Muscle layer of duodenum (tissue), 2 donors: ENCODE results near the gene FAM83F.

Experiments
- H3K27ac ChIP-seq: one replicate; pipeline ENCODE4 v1.7.0; 2013; ENCODE audit warnings: mild to moderate bottlenecking, low read length
- H3K27me3 ChIP-seq: one replicate; pipeline ENCODE4 v1.7.0; 2013; ENCODE audit warnings: low read depth, mild to moderate bottlenecking, control low read depth, low read length
- H3K36me3 ChIP-seq, 2 donors: one replicate each; pipeline ENCODE4 v1.7.0; 2013; ENCODE audit warnings: low read length in 2 of 2, control low read depth in 1 of 2, mild to moderate bottlenecking in 1 of 2; ENCODE audit not compliant: insufficient read depth in 2 of 2, control insufficient read depth in 1 of 2
- H3K4me1 ChIP-seq, 2 donors: one replicate each; pipeline ENCODE4 v1.7.0; 2013; ENCODE audit warnings: low read length in 2 of 2, mild to moderate bottlenecking in 2 of 2, control low read depth in 1 of 2, moderate library complexity in 1 of 2; ENCODE audit not compliant: insufficient read depth in 2 of 2, control insufficient read depth in 1 of 2
- H3K4me3 ChIP-seq, 2 donors: one replicate each; pipeline ENCODE4 v1.7.0; 2013; ENCODE audit warnings: low read length in 2 of 2, low read depth in 1 of 2, mild to moderate bottlenecking in 1 of 2
- H3K9me3 ChIP-seq, 2 donors: one replicate each; pipeline ENCODE4 v1.7.0; 2013; ENCODE audit warnings: low read length in 2 of 2, control low read depth in 1 of 2, mild to moderate bottlenecking in 1 of 2; ENCODE audit not compliant: control insufficient read depth in 1 of 2
- donor health status: healthy.

FAM83F gene

DNA sequence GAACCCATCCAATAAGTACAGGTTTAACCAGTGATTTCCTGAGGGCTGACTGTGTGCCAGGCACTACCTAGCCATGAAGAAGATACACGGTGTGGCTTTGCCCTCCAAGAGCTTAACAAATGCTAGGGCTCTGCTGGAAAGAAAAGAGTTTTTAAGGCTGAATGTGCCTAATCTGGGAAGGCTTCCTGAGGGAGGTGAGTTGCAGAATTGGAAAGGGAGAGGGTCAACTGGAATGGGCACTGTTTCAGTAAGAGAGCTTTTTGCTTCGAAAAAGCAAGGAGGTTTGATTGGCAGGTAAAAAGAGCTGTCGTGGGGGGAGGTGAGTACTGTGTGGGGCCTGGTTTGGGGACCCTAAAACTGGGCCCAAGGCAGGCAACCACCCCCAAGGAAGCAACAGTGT, 2.7 kb downstream of the FAM83F start:
- H3K27me3 ChIP-seq, result peaks cover 22% of the 10 kb centered on the region
- H3K4me1 ChIP-seq, result peaks cover 9 to 12% of the 10 kb centered on the region in 2 donors
- no peak overlapping the region for H3K27ac ChIP-seq
- H3K4me3 ChIP-seq, result no peak overlapping the region
- no peaks in the 10 kb centered on the region for H3K9me3 ChIP-seq
- H3K36me3 ChIP-seq, result no peaks in the 10 kb centered on the region

DNA sequence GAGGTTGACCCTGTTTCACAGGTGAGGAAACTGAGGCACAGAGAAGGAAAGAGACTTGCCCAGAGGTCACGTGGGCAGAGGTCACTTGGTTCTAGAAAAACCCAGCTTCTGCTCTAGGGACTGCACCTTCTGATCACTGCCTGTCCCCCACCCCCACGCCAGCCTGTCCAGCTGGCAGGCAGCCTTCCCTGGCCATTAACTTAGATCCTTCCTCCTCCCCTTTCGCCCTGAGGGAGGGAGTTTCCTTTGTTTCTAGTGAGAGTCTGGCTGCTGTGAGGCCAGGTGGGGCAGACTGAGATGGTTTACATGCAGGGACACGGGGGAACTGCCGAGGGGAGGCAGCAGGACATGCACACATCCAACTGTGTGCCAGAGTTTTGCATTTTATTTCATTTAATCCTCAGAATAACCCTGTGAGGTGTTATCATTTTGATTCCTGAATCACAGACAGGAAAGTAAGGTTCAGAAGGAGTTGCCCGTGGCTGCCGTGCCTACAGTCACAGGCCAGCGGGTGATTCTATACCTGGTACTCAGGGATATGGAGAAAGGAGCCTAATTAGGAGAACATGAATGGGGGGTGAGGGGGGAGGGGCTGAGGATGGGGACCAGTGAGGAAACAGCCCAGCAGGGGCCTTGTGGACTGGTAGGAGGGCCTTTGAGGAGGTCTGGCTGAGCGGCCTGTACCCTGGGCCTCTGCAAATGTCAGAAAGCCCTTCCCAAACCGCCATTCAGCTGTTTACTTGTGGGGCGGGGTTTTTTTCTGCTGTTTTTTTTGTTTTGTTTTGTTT, 3.4 kb downstream of the FAM83F start:
- Histone ChIP-seq H3K27ac (no peak overlapping the region), H3K4me1 (peaks cover 9 to 12% of the 10 kb centered on the region in 2 donors), H3K36me3 (no peaks in the 10 kb centered on the region), H3K9me3 (no peaks in the 10 kb centered on the region), H3K4me3 (no peak overlapping the region), H3K27me3 (peaks cover 22% of the 10 kb centered on the region)

DNA sequence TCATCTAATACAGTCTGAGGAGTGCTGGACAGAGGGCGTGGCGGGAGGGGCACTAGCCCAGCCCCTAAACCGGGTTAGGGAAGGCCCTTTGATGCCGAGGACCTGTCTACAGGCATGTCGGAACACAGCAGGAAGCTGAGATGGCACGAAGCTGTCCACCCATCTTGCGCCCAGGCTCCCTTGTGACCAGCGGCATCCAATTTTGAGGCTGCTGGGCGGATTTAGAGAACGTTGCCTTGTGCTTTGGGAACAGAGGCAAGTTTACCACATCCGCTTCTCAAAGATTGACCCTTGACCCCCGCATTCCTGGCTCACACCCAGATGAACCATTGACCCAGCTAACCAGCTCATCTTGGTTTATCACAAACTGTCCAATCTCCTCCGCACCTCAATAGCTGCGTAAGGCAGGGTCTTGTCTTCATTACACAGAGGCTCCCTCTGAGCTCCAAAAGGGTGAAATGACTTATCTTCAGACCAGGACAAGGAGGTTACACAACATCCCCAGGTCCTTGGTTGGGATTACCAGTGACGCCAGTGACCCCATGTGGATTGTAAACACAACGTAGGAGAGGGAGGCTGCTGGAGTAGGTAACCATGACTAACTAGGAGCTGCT, 4.5 kb downstream of the FAM83F start:
- H3K4me1 ChIP-seq, result peaks cover 9 to 12% of the 10 kb centered on the region in 2 donors
- H3K9me3 ChIP-seq, result no peaks in the 10 kb centered on the region
- H3K4me3 ChIP-seq, result no peak overlapping the region
- no peaks in the 10 kb centered on the region for H3K36me3 ChIP-seq
- no peak overlapping the region for H3K27ac ChIP-seq
- peaks cover 15% of the 10 kb centered on the region for H3K27me3 ChIP-seq

DNA sequence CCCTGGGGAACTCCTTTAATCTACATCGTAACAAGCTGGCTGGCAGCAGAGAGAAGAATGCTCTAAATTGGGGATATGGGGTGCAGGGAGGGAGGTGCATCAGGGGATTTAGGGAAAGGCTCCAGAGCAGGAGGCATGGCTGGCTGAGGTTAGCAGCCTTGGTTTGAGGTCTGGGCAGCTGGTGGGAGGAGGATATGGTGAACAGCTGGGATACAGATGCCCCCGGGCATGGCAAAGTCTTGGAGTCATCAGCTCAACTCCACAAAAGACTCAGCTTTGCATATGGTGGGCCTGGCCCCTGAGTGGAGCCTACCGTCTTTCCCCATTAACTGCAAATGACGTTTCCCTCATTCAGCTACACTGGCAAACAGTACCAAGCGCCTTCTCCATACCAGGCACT, 5.4 kb downstream of the FAM83F start:
- H3K36me3 ChIP-seq, result no peaks in the 10 kb centered on the region
- no peak overlapping the region for H3K27ac ChIP-seq
- no peak overlapping the region for H3K4me3 ChIP-seq
- H3K4me1 ChIP-seq, result peaks cover 9% of the 10 kb centered on the region in 2 donors
- H3K9me3 ChIP-seq, result no peaks in the 10 kb centered on the region
- H3K27me3 ChIP-seq, result peaks cover 14% of the 10 kb centered on the region

DNA sequence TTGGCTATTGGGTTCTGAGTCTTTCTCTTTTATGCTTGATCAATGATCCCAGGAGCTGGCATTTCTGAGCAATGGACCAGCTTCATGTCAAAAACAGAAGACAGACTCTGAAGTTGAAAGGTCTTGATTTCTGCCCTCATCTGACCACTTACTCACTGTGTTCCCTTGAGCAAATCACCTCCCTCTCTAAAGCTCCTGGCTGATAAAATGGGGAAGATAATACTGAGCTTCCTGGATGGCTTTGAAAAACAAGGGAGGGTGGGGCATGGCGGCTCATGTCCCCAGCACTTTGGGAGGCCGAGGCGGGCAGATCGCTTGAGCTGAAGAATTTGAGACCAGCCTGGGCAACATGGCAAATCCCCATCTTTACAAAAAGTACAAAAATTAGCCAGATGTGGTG, 6.4 kb downstream of the FAM83F start:
- Histone ChIP-seq H3K27me3 (peaks cover 5% of the 10 kb centered on the region), H3K27ac (no peak overlapping the region), H3K9me3 (no peaks in the 10 kb centered on the region), H3K4me1 (peaks cover 9% of the 10 kb centered on the region in 2 donors), H3K4me3 (no peak overlapping the region), H3K36me3 (no peaks in the 10 kb centered on the region)

DNA sequence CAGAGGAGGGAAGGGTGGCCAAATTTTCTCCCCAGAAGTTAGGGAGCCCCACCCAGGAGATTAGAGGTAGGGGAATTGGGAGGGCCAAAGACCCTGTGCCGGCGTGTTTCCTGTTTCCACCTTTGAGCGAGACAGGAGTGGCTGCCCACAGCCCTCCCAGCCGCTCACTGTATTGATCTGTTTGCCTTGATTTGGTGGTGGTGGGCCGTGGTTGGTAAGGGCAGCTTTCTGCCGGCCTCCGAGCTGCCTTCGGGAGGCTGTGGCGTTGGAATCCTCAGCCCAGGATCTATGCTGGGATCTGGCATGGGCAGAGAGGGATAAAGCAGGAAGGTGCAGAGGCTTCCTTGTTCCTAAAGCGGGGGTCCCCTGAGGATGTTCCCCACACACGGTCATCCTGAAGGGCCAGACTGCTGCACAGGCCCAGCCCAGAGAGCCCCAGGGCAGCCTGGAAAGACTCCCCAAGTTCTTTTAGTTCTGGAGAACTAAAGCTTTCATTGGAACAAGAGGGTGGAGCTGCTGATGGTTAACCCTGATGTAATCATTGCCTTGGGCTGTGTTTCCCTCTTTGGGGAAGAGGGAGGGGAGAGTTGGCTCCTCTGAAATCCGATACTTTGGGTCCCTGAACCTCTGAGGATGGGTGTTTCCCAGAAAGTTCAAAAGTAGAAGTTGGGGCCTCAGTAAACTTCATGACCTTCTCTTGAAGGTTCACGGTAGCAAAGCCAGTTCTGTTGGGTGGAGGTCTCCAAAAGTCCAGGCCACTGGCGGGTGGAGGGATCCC, 7.2 kb downstream of the FAM83F start:
- H3K4me3 ChIP-seq, result no peak overlapping the region
- H3K27ac ChIP-seq, result no peak overlapping the region
- no peaks in the 10 kb centered on the region for H3K36me3 ChIP-seq
- H3K4me1 ChIP-seq, result peaks cover 4 to 9% of the 10 kb centered on the region in 2 donors
- peaks cover 4% of the 10 kb centered on the region for H3K27me3 ChIP-seq
- H3K9me3 ChIP-seq, result no peaks in the 10 kb centered on the region

DNA sequence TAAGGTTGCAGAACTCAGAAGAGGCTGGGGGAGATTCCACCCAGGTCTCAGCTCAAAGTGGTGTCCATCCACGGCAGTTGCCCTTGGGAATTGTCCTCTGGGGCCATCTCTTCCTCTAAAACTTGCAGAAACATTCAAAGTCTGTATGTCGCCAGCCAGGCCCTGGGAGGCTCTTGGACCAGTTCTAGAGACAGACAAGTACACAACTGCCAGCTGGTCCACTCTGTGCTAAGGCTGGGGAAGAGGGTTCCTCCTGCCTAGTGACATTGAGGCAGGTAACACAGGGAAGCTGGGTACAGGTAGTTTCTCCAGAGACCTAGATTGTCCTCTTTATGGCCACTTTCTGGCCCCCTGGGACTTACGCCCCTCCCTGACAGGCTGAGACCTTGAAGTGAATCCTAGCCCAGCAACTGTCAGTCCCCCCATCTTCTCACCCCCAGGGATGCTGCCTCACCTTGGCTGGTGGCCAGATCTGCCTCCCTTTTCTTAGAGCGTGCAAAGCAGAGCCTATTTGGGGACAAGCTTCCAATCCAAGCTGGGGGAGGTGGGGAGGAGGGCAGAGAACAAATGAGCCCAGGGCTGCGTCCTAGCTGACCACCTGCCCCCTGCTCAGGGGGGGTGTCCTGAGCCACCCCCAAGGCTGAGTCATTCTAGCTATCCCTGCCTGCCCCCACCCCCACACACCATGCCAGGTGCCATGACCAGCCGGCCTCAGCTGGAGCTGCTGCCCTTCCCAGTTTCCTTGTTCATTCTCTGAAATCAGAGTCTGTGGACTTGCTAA, 8.4 kb downstream of the FAM83F start:
- Histone ChIP-seq H3K9me3 (no peaks in the 10 kb centered on the region), H3K4me1 (peaks cover 0 to 2% of the 10 kb centered on the region in 2 donors), H3K27ac (no peak overlapping the region), H3K27me3 (no peaks in the 10 kb centered on the region), H3K4me3 (no peak overlapping the region), H3K36me3 (no peaks in the 10 kb centered on the region)

DNA sequence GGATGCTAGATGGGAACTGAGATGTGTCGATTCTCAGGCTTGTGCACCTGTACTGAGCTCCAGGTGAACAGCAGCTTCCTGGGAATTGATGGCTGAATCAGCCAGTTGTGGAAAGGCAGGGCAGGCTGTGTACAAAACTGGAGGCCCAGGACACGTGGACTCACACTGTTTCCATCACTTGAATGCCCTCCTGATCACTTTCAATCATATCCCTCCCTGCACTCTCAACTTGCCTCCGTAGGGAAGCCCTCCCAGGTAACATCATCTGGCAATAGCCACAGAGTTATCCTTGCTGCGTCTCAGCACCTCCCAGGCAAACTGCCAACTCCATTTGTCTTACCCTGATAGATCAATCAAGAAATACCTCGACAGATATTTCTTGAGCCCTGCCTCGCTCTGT, 10.1 kb downstream of the FAM83F start:
- Histone ChIP-seq H3K27me3 (no peaks in the 10 kb centered on the region), H3K4me3 (no peak overlapping the region), H3K27ac (no peak overlapping the region), H3K9me3 (no peaks in the 10 kb centered on the region), H3K4me1 (no peaks in the 10 kb centered on the region), H3K36me3 (no peaks in the 10 kb centered on the region)

DNA sequence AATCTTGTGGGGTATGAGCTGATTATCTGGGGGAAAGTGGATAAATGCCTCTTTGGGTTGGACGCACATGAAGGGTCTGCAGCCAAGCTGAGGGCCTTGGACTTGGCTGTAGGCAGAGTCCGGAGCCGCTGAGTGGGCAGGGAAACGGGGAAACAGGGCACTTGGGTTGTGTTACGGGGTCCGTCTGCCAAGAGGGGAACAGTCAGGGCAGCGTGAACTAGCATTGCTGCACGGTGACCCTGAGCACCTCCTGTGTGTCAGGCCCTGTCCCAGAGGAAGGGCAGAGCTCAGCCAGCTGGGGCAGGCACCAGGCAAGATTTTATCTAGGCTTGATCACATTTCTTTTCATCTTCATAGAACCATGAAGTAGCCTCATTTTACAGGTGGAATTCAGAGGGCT, 11.9 kb downstream of the FAM83F start:
- Histone ChIP-seq H3K36me3 (no peaks in the 10 kb centered on the region), H3K27me3 (no peaks in the 10 kb centered on the region)

DNA sequence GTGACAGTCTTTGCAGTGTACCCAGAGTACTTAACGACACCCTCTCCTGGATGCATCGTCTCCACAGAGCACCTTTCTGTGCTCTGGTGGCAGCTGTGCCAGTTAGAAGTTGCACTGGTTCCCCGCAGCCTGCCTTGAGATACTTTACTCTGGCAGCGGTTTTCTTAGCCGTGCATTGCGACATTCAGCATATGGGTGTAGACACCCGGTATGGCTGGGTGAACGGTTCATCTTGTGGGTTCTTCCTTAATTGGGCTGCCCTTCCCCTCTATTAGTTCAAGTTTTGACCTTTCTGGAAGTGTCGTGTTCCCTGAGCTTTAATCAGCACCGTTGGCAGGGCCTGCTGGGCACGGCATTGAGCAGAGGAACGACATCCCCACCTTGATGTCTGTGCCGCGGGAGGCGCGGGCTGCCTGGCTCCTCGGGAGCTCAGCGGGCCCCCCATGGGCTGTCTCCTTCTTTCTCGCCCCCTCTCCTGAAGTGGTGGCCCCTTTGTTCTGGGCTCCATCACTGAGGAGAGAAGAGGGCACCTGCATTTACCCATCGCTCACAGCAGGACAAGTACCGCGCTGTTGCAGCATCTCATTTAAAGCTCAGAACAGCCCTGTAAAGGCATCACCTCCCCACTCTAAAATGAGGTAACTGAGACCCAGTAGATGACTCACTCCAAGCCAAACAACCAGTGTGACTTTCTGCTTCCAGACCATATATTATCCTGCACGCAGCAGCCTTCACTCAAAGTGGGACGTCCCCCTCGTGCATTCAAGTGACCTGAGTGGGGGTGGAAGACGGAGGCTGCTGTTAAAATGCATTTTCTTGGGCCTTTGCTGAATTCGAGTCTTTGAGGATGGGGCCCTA, 13.3 kb downstream of the FAM83F start:
- H3K27ac ChIP-seq, result no peak overlapping the region
- no peaks in the 10 kb centered on the region for H3K9me3 ChIP-seq
- H3K4me3 ChIP-seq, result no peak overlapping the region
- no peaks in the 10 kb centered on the region for H3K36me3 ChIP-seq
- H3K27me3 ChIP-seq, result no peaks in the 10 kb centered on the region
- H3K4me1 ChIP-seq, result no peaks in the 10 kb centered on the region

More for the DNA sequence above, 11.9 kb downstream of the FAM83F start:
- no peaks in the 10 kb centered on the region for H3K9me3 ChIP-seq
- H3K4me1 ChIP-seq, result no peaks in the 10 kb centered on the region
- no peak overlapping the region for H3K4me3 ChIP-seq
- H3K27ac ChIP-seq, result no peak overlapping the region
